ENCODE results near the gene ARVCF.

- TF ChIP-seq CTCF (IDR thresholded peaks at IDR 0.05), result peak in 2 of 4 experiments; percentile 15 to 21
- no peak for TF ChIP-seq POLR2A (IDR thresholded peaks at IDR 0.05)
These were observed 11.6 kb upstream of the ARVCF start for GRCh38 chr22:20027966-20028854.
